Smooth muscle cell (in vitro differentiated cells): ENCODE results near the gene SUV39H2. TPM values are rescaled to one million over a fixed set of nuclear protein-coding genes. Genes with fewer than 3 reads are reported as not detected.

Source experiments
- DNase-seq: peaks from one replicate; lab custom pipeline; 2025; ENCODE audit not compliant: unreplicated experiment; lab: John Stamatoyannopoulos, UW
- H2AFZ ChIP-seq: fragments of 200-600 bp; sonication (generic); 2 replicates; pipeline ENCODE4 v1.6.0; 2016; ENCODE audit warnings: antibody characterized with exemption, low read depth, mild to moderate bottlenecking
- H3F3A ChIP-seq: fragments of 200-600 bp; sonication (generic); 2 replicates; pipeline ENCODE4 v1.6.0; 2017; ENCODE audit warnings: antibody characterized with exemption, low read depth
- H3K27ac ChIP-seq: fragments of 200-600 bp; sonication (generic); 2 replicates; pipeline ENCODE4 v1.5.1; 2016; ENCODE audit warnings: low read depth, mild to moderate bottlenecking
- H3K27me3 ChIP-seq: fragments of 200-600 bp; sonication (generic); 2 replicates; pipeline ENCODE4 v1.6.1; 2016; ENCODE audit warnings: low read depth, mild to moderate bottlenecking
- H3K36me3 ChIP-seq: fragments of 200-600 bp; sonication (generic); 2 replicates; pipeline ENCODE4 v1.5.1; 2016; ENCODE audit warnings: low read depth
- H3K4me1 ChIP-seq: fragments of 200-600 bp; sonication (generic); 2 replicates; pipeline ENCODE4 v1.5.1; 2016; ENCODE audit warnings: low read depth
- H3K4me2 ChIP-seq: fragments of 200-600 bp; sonication (generic); 2 replicates; pipeline ENCODE4 v1.6.0; 2016; ENCODE audit warnings: mild to moderate bottlenecking
- H3K4me3 ChIP-seq: fragments of 200-600 bp; sonication (generic); 2 replicates; pipeline ENCODE4 v1.5.1; 2016; ENCODE audit warnings: mild to moderate bottlenecking
- H3K79me2 ChIP-seq: fragments of 200-600 bp; sonication (generic); 2 replicates; pipeline ENCODE4 v1.6.0; 2016; ENCODE audit warnings: low read depth, mild to moderate bottlenecking
- H3K9ac ChIP-seq: fragments of 200-600 bp; sonication (generic); 2 replicates; pipeline ENCODE4 v1.6.0; 2016; ENCODE audit warnings: low read depth
- H3K9me3 ChIP-seq: fragments of 200-600 bp; sonication (generic); replicated peaks from 2 replicates; pipeline ENCODE4 v1.5.1; 2016; ENCODE audit warnings: low read depth
- H4K20me1 ChIP-seq: fragments of 200-600 bp; sonication (generic); 2 replicates; pipeline ENCODE4 v1.6.0; 2016; ENCODE audit warnings: low read depth
- CTCF ChIP-seq: fragments of 200-600 bp; sonication (generic); IDR thresholded peaks from 2 replicates; pipeline ENCODE4 v1.5.1; 2017; ENCODE audit warnings: borderline replicate concordance, mild to moderate bottlenecking, antibody characterized with exemption; ENCODE audit not compliant: insufficient read depth, poor library complexity, severe bottlenecking
- WGBS: methylation state at CpG from one replicate; pipeline ENCODE4 v1.1.7; 2016; ENCODE audit warnings: low lambda C conversion rate; 5-methylcytosine and 5-hydroxymethylcytosine counted together
- polyA plus RNA-seq: library from polyadenylated mRNA; unstranded; fragments of >200 nt; fragmentation: Nextera tagmentation; extraction: Ambion mirVana; gene quantifications from 2 replicates; pipeline ENCODE4 v1.2.1, GENCODE V29; 2016
- total RNA-seq: library from RNA; depleted of rRNA; stranded (reverse); fragments of >200 nt; gene quantifications from 2 replicates; pipeline ENCODE4 v1.2.3, GENCODE V29; 2014

Gene SUV39H2
- total and polyA plus RNA-seq, 2 experiments from 2014 or later = 7.2 to 11.0 TPM

DNA sequence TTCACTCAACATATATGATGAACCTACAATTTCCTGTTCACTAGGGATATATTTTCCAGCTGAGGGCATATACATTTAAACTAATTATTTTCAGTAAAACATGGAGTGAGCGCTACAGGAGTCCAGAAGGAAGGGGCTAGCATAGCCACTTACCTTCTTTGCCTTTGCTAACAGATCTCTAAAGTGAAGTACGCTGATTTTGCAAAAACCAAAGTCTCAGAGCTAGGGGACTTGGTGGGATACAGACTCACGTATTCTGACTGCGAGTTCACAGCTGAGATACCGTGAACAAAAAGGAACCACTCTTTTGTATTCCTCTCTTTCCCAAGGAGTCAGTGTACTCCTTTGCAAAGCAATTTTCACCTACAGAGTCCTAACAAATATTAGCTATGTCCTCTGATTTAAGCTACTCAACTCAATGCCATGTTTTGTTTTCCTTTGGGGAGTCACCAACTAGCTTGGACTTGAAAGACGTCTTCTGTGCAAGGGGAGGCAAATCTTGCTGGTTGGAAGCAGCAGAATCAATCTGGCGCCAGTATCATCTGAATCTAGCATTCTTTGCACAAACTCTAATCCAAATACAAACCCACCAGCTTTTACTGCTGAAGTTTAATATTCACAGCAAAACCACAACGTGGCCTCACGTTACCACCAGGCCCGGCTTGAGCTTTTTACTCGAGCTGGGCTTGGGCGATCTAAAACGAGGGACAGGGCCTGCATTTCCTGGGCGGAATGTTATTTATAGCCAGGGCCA lies 41.5 kb upstream of the SUV39H2 start:
- H3K79me2 ChIP-seq = peaks cover 32% of the 10 kb centered on the region
- H3K4me3 ChIP-seq = peak overlapping the region; percentile 92
- no peaks in the 10 kb centered on the region for H3K27me3 ChIP-seq
- TF ChIP-seq CTCF = no peak
- peak overlapping the region; percentile 90 for H3K9ac ChIP-seq
- peaks cover 13% of the 10 kb centered on the region for H3K4me1 ChIP-seq
- H3K4me2 ChIP-seq = peak overlapping the region; percentile 87
- no peaks in the 10 kb centered on the region for H4K20me1 ChIP-seq
- peak overlapping the region; percentile 94 for H2AFZ ChIP-seq
- peaks cover 5% of the 10 kb centered on the region for H3K36me3 ChIP-seq
- H3K9me3 ChIP-seq = no peaks in the 10 kb centered on the region
- H3K27ac ChIP-seq = peak overlapping the region; percentile 89
- no peak for DNase-seq
- H3F3A ChIP-seq = peaks cover 8% of the 10 kb centered on the region
- WGBS = 28% methylated on average over 14 of the region's 14 CpGs

DNA sequence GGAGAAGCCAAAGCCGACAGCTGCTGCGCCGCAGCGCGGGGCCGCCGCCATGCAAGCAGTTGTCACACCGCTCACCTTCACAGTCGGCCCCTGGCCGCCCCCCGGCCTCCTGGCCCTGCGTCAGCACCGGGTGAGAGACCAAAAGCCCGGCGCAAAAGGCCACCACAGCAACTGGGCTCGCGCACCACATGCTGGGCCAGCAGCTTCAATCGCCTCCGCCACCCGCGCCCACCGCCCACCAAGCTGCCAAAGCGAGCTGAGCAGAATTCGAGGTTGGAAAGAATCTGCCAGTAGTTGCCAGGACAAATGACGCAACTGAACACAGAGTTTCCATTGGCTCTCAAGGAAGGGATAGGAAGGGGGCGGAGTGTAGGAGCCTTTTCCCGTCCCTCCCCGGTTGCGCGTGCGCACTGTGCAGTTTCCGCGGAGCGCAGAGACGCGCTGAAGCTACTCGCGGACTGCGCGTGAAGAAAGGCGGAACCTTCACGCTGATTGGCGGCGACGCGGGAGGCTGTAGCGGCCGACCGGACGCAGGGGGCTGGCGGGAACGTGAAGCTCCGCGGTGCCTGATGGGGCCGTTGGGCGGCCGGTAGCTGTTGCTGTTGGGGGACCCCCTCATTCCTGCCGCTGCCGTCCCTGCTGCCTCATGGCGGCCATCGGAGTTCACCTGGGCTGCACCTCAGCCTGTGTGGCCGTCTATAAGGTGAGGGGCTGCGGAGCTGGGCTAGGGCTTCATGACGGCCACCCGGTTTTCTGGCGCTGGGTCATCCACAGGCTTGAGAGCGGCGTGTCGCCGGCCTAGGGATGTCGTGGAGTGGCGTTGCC lies 40.7 kb upstream of the SUV39H2 start, which contains the start of the genes CDNF, HSPA14 and MSANTD7:
TSS of gene CDNF (minus strand) at position 281 of the 825 bp plus-strand sequence. CDS start at position 190, 91 bp downstream.
TSS of gene HSPA14 (plus strand) at position 550 of the 825 bp plus-strand sequence. CDS start at position 647, 97 bp downstream.
TSS of gene MSANTD7 (plus strand) at position 550 of the 825 bp plus-strand sequence. CDS start 3,979 bp downstream, outside the sequence.
- peak; percentile 95 for DNase-seq
- peak within 1 kb of the TSS; percentile 94 for H2AFZ ChIP-seq
- H4K20me1 ChIP-seq = no peaks in the 10 kb centered on the region
- peaks cover 32% of the 10 kb centered on the region for H3K79me2 ChIP-seq
- H3K9ac ChIP-seq = peak within 1 kb of the TSS; percentile 90
- TF ChIP-seq CTCF = no peak
- H3K4me3 ChIP-seq = peak within 1 kb of the TSS; percentile 92
- H3K27me3 ChIP-seq = no peaks in the 10 kb centered on the region
- WGBS = under 1% methylated on average over 72 of the region's 72 CpGs
- peaks cover 8% of the 10 kb centered on the region for H3F3A ChIP-seq
- peaks cover 5% of the 10 kb centered on the region for H3K36me3 ChIP-seq
- H3K4me1 ChIP-seq = peaks cover 13% of the 10 kb centered on the region
- H3K27ac ChIP-seq = peak within 1 kb of the TSS; percentile 89
- no peaks in the 10 kb centered on the region for H3K9me3 ChIP-seq
- H3K4me2 ChIP-seq = peak within 1 kb of the TSS; percentile 98

- H2AFZ ChIP-seq = peak overlapping the region; percentile 92
- DNase-seq = no peak
- H3K4me1 ChIP-seq = peaks cover 13% of the 10 kb centered on the region
- peak overlapping the region; percentile 98 for H3K4me2 ChIP-seq
- peak overlapping the region; percentile 78 for H3K27ac ChIP-seq
- under 1% methylated on average over 45 of the region's 60 CpGs for WGBS
- peaks cover 5% of the 10 kb centered on the region for H3K36me3 ChIP-seq
- peak overlapping the region; percentile 89 for H3K9ac ChIP-seq
- H3K79me2 ChIP-seq = peaks cover 32% of the 10 kb centered on the region
- H3K9me3 ChIP-seq = no peaks in the 10 kb centered on the region
- no peaks in the 10 kb centered on the region for H4K20me1 ChIP-seq
- H3K4me3 ChIP-seq = peak overlapping the region; percentile 92
- no peak for TF ChIP-seq CTCF
- H3K27me3 ChIP-seq = no peaks in the 10 kb centered on the region
- H3F3A ChIP-seq = peaks cover 8% of the 10 kb centered on the region
These were observed 39.9 kb upstream of the SUV39H2 start for GRCh38 chr10:14838582-14839304.
